ENCODE data around the gene IRAK1.

The IRAK1 gene

GRCh38 chrX:154027986-154028385 is 8.3 kb upstream of the IRAK1 start:
- no peak for TF ChIP-seq CTCF (IDR thresholded peaks at IDR 0.05; ENCODE audit: low read depth, low read length)
- in situ Hi-C loops (cut with HindIII; ENCODE audit: low sequenced_read_pairs), result no loop called here
- no peak overlapping the region for H3K4me3 ChIP-seq (ENCODE audit: low read depth, low read length)
- DNase-seq (ENCODE audit: low read depth, low spot score), result no peak

- in situ Hi-C loops (cut with HindIII; ENCODE audit: low sequenced_read_pairs), result no loop called here
- no peak for TF ChIP-seq CTCF (IDR thresholded peaks at IDR 0.05; ENCODE audit: low read depth, low read length)
- H3K4me3 ChIP-seq (ENCODE audit: low read depth, low read length), result no peak overlapping the region
- no peak for DNase-seq (ENCODE audit: low read depth, low spot score)
Observed at GRCh38 chrX:154027022-154027402, 7.3 kb upstream of the IRAK1 start.

DNA sequence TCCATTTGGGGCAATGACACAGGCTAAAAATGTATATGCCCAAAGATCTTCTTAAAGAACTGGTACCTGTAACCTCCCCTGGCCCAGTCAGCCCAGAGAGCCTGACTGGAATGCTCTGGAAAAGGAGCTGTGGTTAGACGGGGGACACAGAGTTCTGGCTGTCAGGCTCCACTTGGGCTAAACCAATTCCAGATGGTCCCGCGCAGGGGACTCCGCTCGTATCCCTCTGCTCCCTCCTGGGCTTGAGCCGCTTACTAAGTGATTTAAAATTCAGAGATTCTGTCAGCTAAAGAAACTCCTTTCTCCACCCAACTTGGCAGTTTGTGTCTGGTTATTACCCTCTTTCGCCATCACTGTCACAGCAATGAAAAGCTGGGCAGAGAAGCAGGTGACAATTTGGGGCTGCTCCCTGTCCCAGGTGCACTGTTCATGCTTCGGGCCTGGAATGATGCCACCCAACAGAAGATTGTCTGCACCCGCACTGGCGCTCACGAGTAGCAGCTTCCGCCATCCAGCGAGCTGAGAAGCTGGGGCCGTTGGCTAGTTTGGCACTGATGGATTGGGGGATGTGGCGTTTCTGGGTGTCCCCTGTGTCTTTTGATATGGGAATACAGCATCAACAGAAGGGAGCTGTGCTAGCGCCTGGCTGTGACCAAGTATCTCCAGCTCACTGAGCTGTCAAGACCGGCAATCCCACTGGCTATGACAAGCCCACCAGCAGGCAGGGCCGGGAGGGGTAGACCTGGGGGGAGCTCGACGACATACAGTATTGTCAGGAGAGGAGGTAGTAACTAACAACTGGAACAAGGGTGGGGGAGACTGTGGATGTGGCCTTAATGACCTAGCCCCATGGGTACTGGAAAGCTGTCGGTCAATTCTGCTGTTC is 6.7 kb upstream of the IRAK1 start:
- in situ Hi-C loops (cut with HindIII; ENCODE audit: low sequenced_read_pairs), result no loop called here
- no peak for DNase-seq (ENCODE audit: low read depth, low spot score)
- TF ChIP-seq CTCF (IDR thresholded peaks at IDR 0.05; ENCODE audit: low read depth, low read length), result no peak
- no peak overlapping the region for H3K4me3 ChIP-seq (ENCODE audit: low read depth, low read length)

DNA sequence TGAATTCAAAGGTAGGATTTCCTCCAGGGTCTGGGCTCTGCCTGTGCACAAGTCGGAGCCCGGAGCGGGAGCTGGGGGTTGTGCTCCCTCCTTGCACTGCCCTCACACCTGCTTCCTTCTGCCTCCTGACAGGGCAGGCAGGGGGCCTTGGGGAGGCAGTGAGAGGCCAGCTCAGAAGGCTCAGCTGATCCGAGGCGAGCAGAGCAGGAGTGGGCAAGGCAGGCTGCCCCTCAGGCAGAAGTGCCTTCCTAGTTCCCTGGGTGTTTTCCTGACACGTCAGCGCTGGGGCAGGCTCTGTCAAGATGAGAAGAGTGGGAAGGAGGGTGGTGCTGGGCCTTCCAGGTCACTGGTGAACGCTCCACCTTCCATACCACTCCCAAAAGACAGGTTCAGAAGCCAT is 5.5 kb upstream of the IRAK1 start:
- H3K4me3 ChIP-seq (ENCODE audit: low read depth, low read length), result no peak overlapping the region
- in situ Hi-C loops (cut with HindIII; ENCODE audit: low sequenced_read_pairs), result no loop called here
- TF ChIP-seq CTCF (IDR thresholded peaks at IDR 0.05; ENCODE audit: low read depth, low read length), result no peak
- DNase-seq (ENCODE audit: low read depth, low spot score), result no peak

DNA sequence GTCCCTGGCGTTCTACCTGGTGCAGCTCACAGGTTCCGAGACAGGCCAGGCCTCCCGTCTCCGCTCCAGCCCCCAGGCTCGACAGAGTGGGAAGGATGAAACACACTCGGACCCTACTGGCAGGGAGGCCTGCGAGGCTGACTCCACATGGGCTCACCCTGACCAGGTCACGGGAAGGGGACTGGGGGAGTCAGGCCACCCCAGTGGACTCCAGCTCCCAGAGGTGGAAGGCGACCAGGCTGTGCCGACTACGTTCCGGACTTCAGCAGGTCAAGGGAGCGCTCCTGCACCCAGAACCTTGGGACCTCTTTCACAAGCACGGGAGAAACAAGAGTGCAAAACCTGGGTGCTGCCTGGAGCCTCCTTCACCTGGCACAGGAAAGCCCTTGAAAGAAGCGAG is 4.6 kb upstream of the IRAK1 start:
- H3K4me3 ChIP-seq (ENCODE audit: low read depth, low read length), result no peak overlapping the region
- no peak for TF ChIP-seq CTCF (IDR thresholded peaks at IDR 0.05; ENCODE audit: low read depth, low read length)
- DNase-seq (ENCODE audit: low read depth, low spot score), result no peak
- in situ Hi-C loops (cut with HindIII; ENCODE audit: low sequenced_read_pairs), result no loop called here

DNA sequence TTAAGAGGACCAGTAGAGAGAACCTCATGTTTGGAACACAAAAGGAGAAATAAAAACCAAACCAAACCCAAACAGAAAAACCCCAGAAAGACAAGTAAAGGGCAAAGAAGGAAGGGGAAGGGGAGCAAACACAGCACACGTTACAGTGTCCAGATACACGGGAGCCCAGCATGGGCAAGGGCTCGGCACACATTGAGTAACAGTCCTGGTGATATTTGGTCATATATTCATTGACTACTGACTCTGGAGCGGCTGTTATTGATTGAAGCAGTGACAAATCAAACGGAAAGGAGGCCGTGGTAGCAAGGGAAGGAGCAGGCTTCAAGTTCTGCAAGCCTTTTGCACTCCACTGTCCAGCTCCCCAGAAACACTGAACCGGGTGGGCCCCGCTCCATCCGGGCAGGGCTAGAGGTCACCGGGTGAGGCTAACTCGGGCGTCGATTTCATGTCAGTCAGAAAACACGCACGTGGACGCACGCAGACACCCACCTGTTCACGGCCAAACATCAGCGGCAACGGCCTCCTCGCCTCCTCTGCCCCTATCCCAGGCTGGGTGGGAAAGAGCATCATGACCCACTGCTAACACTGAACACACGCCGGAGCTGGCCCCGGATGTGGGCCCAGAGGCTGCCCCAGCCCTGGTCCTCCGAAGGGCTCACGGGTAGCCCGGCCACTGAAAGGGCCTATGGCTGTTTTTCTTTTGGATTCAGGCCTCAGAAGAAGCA is 3.7 kb upstream of the IRAK1 start:
- TF ChIP-seq CTCF (IDR thresholded peaks at IDR 0.05; ENCODE audit: low read depth, low read length), result no peak
- H3K4me3 ChIP-seq (ENCODE audit: low read depth, low read length), result no peak overlapping the region
- in situ Hi-C loops (cut with HindIII; ENCODE audit: low sequenced_read_pairs), result no loop called here
- no peak for DNase-seq (ENCODE audit: low read depth, low spot score)
